HepG2 (cell line): ENCODE results near the gene PIGC. TPM values are rescaled to one million over a fixed set of nuclear protein-coding genes. Genes with fewer than 3 reads are reported as not detected.

Experiments used
- CCAR2 ChIP-seq: fragments of 200-400 bp; formaldehyde crosslinking; optimal IDR thresholded peaks from 2 replicates; pipeline ENCODE3; 2018; ENCODE audit warnings: low read depth, mild to moderate bottlenecking, low read length, moderate library complexity
- GTF3A ChIP-seq: sonication (generic); formaldehyde crosslinking; conservative IDR thresholded peaks from 2 replicates; pipeline ENCODE4 v1.4.0; 2020; ENCODE audit warnings: mild to moderate bottlenecking, missing genetic modification reagents
- HOXA3 ChIP-seq: sonication (generic); formaldehyde crosslinking; IDR thresholded peaks from 2 replicates; pipeline ENCODE4 v1.5.0; 2020; ENCODE audit warnings: missing genetic modification reagents
- MEIS2 ChIP-seq: sonication (generic); formaldehyde crosslinking; IDR thresholded peaks from 2 replicates; pipeline ENCODE4 v1.9.0; 2021; ENCODE audit warnings: mild to moderate bottlenecking, missing genetic modification reagents
- MLLT10 ChIP-seq: sonication (generic); formaldehyde crosslinking; IDR thresholded peaks from 2 replicates; pipeline ENCODE4 v1.4.0; 2020; ENCODE audit warnings: missing genetic modification reagents
- NFIB ChIP-seq: sonication (generic); formaldehyde crosslinking; IDR thresholded peaks from 2 replicates; pipeline ENCODE4 v1.9.0; 2021; ENCODE audit warnings: missing genetic modification reagents, mild to moderate bottlenecking, borderline replicate concordance
- NFKBIZ ChIP-seq: IDR thresholded peaks from 2 replicates; pipeline ENCODE4 v1.6.1; 2018; ENCODE audit warnings: missing genetic modification reagents, missing compliant biosample characterization
- RARG ChIP-seq: sonication (generic); formaldehyde crosslinking; IDR thresholded peaks from 2 replicates; pipeline ENCODE4 v1.4.0; 2020; ENCODE audit warnings: low read depth, mild to moderate bottlenecking, missing genetic modification reagents
- TCF7 ChIP-seq: sonication (generic); IDR thresholded peaks from 2 replicates; pipeline ENCODE4 v1.6.1; 2016; ENCODE audit warnings: antibody characterized with exemption, low read depth
- ZFP90 ChIP-seq: sonication (generic); formaldehyde crosslinking; IDR thresholded peaks from 2 replicates; pipeline ENCODE4 v1.8.0; 2022; ENCODE audit warnings: missing genetic modification reagents, mild to moderate bottlenecking, inconsistent platforms, borderline replicate concordance
- ZKSCAN8 ChIP-seq: IDR thresholded peaks from 2 replicates; pipeline ENCODE4 v1.6.1; 2016; ENCODE audit warnings: borderline replicate concordance, missing genetic modification reagents, missing compliant biosample characterization
- ZNF207 ChIP-seq: fragments of 450-650 bp; IDR thresholded peaks from 2 replicates; pipeline ENCODE4 v1.6.1; 2016; ENCODE audit warnings: antibody characterized with exemption, borderline replicate concordance
- ZNF260 ChIP-seq: sonication (generic); formaldehyde crosslinking; IDR thresholded peaks from 2 replicates; pipeline ENCODE4 v1.4.0; 2020; ENCODE audit warnings: missing genetic modification reagents, low read depth, mild to moderate bottlenecking, borderline replicate concordance
- ZNF574 ChIP-seq: sonication (generic); formaldehyde crosslinking; IDR thresholded peaks from 2 replicates; pipeline ENCODE4 v1.4.0; 2020; ENCODE audit warnings: missing genetic modification reagents
- polyA plus RNA-seq, 8 experiments: library from polyadenylated mRNA; depleted of rRNA in 3 of 8; stranded (reverse) in 7 of 8; unstranded in 1 of 8; fragments of >200 nt; fragmentation: Illumina TruSeq in 4 of 8; extraction: Trizol in 4 of 8; gene quantifications; 2 replicates each; pipeline versions ENCODE4 v1.2.1 to v1.2.3, GENCODE V29; 2011 to 2016; ENCODE audit warnings: low read depth in 4 of 8, missing spikeins in 1 of 8, mixed read lengths in 1 of 8; ENCODE audit not compliant: insufficient read depth in 1 of 8
- total RNA-seq, 5 experiments: library from RNA; depleted of rRNA; stranded (reverse); fragments of >200 nt; fragmentation: Illumina TruSeq; extraction: Trizol; gene quantifications; 2 replicates each; pipeline ENCODE4 v1.2.3, GENCODE V29; 2016; ENCODE audit warnings: low read depth in 1 of 5
- TF ChIP-seq, protein P1 (sequence below): sonication (generic); formaldehyde crosslinking; IDR thresholded peaks from 2 replicates; pipeline ENCODE4 v1.4.0; 2020; ENCODE audit warnings: missing genetic modification reagents, borderline replicate concordance
- TF ChIP-seq, protein P2 (sequence below): sonication (generic); formaldehyde crosslinking; IDR thresholded peaks from 2 replicates; pipeline ENCODE4 v1.4.0; 2020; ENCODE audit warnings: missing genetic modification reagents, mild to moderate bottlenecking, borderline replicate concordance
- TF ChIP-seq, protein P3 (sequence below): sonication (generic); formaldehyde crosslinking; IDR thresholded peaks from 2 replicates; pipeline ENCODE4 v1.5.0; 2020; ENCODE audit warnings: mild to moderate bottlenecking, missing genetic modification reagents

The PIGC gene
- total and polyA plus RNA-seq, 2 of the 13 experiments (the other 11 are each of a cell fraction or from before 2014, with no cell fraction given): 26.7 to 29.5 TPM

GRCh38 chr1:172470149-172470548 is 26.3 kb upstream of the PIGC start (continued):
- TF ChIP-seq NFIB (CRISPR knock-in tag) (no peak), MLLT10 (CRISPR knock-in tag) (no peak), NFKBIZ (peak; percentile 28; the same call in 1 of the 2 replicates), GTF3A (CRISPR knock-in tag) (no peak), CCAR2 (no peak), RARG (no peak), MEIS2 (CRISPR knock-in tag) (no peak), TCF7 (peak; percentile 61; the same call in 1 of the 2 replicates), ZNF260 (CRISPR knock-in tag) (no peak), ZKSCAN8 (CRISPR knock-in tag) (0 out of 2 replicates have a peak, but pooled peaks have one; percentile 33), ZNF207 (no peak), ZNF574 (no peak), HOXA3 (CRISPR knock-in tag) (no peak), ZFP90 (CRISPR knock-in tag) (no peak)
- TF ChIP-seq, protein P1, sequence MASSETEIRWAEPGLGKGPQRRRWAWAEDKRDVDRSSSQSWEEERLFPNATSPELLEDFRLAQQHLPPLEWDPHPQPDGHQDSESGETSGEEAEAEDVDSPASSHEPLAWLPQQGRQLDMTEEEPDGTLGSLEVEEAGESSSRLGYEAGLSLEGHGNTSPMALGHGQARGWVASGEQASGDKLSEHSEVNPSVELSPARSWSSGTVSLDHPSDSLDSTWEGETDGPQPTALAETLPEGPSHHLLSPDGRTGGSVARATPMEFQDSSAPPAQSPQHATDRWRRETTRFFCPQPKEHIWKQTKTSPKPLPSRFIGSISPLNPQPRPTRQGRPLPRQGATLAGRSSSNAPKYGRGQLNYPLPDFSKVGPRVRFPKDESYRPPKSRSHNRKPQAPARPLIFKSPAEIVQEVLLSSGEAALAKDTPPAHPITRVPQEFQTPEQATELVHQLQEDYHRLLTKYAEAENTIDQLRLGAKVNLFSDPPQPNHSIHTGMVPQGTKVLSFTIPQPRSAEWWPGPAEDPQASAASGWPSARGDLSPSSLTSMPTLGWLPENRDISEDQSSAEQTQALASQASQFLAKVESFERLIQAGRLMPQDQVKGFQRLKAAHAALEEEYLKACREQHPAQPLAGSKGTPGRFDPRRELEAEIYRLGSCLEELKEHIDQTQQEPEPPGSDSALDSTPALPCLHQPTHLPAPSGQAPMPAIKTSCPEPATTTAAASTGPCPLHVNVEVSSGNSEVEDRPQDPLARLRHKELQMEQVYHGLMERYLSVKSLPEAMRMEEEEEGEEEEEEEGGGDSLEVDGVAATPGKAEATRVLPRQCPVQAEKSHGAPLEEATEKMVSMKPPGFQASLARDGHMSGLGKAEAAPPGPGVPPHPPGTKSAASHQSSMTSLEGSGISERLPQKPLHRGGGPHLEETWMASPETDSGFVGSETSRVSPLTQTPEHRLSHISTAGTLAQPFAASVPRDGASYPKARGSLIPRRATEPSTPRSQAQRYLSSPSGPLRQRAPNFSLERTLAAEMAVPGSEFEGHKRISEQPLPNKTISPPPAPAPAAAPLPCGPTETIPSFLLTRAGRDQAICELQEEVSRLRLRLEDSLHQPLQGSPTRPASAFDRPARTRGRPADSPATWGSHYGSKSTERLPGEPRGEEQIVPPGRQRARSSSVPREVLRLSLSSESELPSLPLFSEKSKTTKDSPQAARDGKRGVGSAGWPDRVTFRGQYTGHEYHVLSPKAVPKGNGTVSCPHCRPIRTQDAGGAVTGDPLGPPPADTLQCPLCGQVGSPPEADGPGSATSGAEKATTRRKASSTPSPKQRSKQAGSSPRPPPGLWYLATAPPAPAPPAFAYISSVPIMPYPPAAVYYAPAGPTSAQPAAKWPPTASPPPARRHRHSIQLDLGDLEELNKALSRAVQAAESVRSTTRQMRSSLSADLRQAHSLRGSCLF (CRISPR knock-in tag): no peak
- TF ChIP-seq, protein P2, sequence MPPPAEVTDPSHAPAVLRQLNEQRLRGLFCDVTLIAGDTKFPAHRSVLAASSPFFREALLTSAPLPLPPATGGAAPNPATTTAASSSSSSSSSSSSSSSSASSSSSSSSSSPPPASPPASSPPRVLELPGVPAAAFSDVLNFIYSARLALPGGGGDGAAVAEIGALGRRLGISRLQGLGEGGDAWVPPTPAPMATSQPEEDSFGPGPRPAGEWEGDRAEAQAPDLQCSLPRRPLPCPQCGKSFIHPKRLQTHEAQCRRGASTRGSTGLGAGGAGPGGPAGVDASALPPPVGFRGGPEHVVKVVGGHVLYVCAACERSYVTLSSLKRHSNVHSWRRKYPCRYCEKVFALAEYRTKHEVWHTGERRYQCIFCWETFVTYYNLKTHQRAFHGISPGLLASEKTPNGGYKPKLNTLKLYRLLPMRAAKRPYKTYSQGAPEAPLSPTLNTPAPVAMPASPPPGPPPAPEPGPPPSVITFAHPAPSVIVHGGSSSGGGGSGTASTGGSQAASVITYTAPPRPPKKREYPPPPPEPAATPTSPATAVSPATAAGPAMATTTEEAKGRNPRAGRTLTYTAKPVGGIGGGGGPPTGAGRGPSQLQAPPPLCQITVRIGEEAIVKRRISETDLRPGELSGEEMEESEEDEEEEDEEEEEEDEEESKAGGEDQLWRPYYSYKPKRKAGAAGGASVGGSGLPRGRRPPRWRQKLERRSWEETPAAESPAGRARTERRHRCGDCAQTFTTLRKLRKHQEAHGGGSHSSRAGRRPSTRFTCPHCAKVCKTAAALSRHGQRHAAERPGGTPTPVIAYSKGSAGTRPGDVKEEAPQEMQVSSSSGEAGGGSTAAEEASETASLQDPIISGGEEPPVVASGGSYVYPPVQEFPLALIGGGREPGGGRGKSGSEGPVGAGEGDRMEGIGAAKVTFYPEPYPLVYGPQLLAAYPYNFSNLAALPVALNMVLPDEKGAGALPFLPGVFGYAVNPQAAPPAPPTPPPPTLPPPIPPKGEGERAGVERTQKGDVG (CRISPR knock-in tag): no peak
- TF ChIP-seq, protein P3, sequence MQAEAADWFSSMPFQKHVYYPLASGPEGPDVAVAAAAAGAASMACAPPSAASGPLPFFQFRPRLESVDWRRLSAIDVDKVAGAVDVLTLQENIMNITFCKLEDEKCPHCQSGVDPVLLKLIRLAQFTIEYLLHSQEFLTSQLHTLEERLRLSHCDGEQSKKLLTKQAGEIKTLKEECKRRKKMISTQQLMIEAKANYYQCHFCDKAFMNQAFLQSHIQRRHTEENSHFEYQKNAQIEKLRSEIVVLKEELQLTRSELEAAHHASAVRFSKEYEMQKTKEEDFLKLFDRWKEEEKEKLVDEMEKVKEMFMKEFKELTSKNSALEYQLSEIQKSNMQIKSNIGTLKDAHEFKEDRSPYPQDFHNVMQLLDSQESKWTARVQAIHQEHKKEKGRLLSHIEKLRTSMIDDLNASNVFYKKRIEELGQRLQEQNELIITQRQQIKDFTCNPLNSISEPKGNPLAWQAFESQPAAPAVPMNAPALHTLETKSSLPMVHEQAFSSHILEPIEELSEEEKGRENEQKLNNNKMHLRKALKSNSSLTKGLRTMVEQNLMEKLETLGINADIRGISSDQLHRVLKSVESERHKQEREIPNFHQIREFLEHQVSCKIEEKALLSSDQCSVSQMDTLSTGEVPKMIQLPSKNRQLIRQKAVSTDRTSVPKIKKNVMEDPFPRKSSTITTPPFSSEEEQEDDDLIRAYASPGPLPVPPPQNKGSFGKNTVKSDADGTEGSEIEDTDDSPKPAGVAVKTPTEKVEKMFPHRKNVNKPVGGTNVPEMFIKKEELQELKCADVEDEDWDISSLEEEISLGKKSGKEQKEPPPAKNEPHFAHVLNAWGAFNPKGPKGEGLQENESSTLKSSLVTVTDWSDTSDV (CRISPR knock-in tag): no peak
